Measurements from ENCODE around the gene C2orf76.
"Not testable (repeated sequence)": the region's sequence is repeated elsewhere in the genome, so short reads cannot be mapped to it uniquely, and the experiment has no call there.

Gene C2orf76

GRCh38 chr2:119301413-119301812 is 65.2 kb downstream of the C2orf76 start:
- in situ Hi-C loops (cut with MboI; ENCODE audit: low sequenced_read_pairs), result no loop called here

- in situ Hi-C loops (cut with MboI; ENCODE audit: low sequenced_read_pairs), result no loop called here
These were observed 70.8 kb downstream of the C2orf76 start for GRCh38 chr2:119295688-119296375.

GRCh38 chr2:119294671-119295070 is 72.0 kb downstream of the C2orf76 start:
- in situ Hi-C loops (cut with MboI; ENCODE audit: low sequenced_read_pairs), result no loop called here

- in situ Hi-C loops (cut with MboI; ENCODE audit: low sequenced_read_pairs), result no loop called here
These were observed 72.7 kb downstream of the C2orf76 start for GRCh38 chr2:119293900-119294299.

- in situ Hi-C loops (cut with MboI; ENCODE audit: low sequenced_read_pairs), result no loop called here
These were observed 73.4 kb downstream of the C2orf76 start for GRCh38 chr2:119293254-119293653.

GRCh38 chr2:119292226-119292625 is 74.4 kb downstream of the C2orf76 start:
- in situ Hi-C loops (cut with MboI; ENCODE audit: low sequenced_read_pairs), result no loop called here

GRCh38 chr2:119291588-119292167 is 75.0 kb downstream of the C2orf76 start:
- in situ Hi-C loops (cut with MboI; ENCODE audit: low sequenced_read_pairs), result no loop called here

GRCh38 chr2:119290859-119291587 is 75.6 kb downstream of the C2orf76 start:
- in situ Hi-C loops (cut with MboI; ENCODE audit: low sequenced_read_pairs), result no loop called here

GRCh38 chr2:119289642-119290041 is 77.0 kb downstream of the C2orf76 start:
- in situ Hi-C loops (cut with MboI; ENCODE audit: low sequenced_read_pairs), result no loop called here

- in situ Hi-C loops (cut with MboI; ENCODE audit: low sequenced_read_pairs), result no loop called here
These were observed 77.5 kb downstream of the C2orf76 start for GRCh38 chr2:119289093-119289492.

- in situ Hi-C loops (cut with MboI; ENCODE audit: low sequenced_read_pairs), result no loop called here
These were observed 78.1 kb downstream of the C2orf76 start for GRCh38 chr2:119288576-119288975.

GRCh38 chr2:119286661-119287060 is 80.0 kb downstream of the C2orf76 start:
- in situ Hi-C loops (cut with MboI; ENCODE audit: low sequenced_read_pairs), result no loop called here

- in situ Hi-C loops (cut with MboI; ENCODE audit: low sequenced_read_pairs), result no loop called here
These were observed 82.7 kb downstream of the C2orf76 start for GRCh38 chr2:119283873-119284331.

GRCh38 chr2:119282996-119283511 is 83.6 kb downstream of the C2orf76 start:
- in situ Hi-C loops (cut with MboI; ENCODE audit: low sequenced_read_pairs), result no loop called here

GRCh38 chr2:119282146-119282995 is 84.3 kb downstream of the C2orf76 start:
- in situ Hi-C loops (cut with MboI; ENCODE audit: low sequenced_read_pairs), result no loop called here

GRCh38 chr2:119280680-119281079 is 86.0 kb downstream of the C2orf76 start:
- in situ Hi-C loops (cut with MboI; ENCODE audit: low sequenced_read_pairs), result no loop called here

GRCh38 chr2:119279666-119280065 is 87.0 kb downstream of the C2orf76 start:
- in situ Hi-C loops (cut with MboI; ENCODE audit: low sequenced_read_pairs), result no loop called here

GRCh38 chr2:119278946-119279345 is 87.7 kb downstream of the C2orf76 start:
- in situ Hi-C loops (cut with MboI; ENCODE audit: low sequenced_read_pairs), result no loop called here

- in situ Hi-C loops (cut with MboI; ENCODE audit: low sequenced_read_pairs), result not testable (repeated sequence)
These were observed 88.2 kb downstream of the C2orf76 start for GRCh38 chr2:119278385-119278784.

GRCh38 chr2:119276864-119277263 is 89.8 kb downstream of the C2orf76 start:
- in situ Hi-C loops (cut with MboI; ENCODE audit: low sequenced_read_pairs), result no loop called here

- in situ Hi-C loops (cut with MboI; ENCODE audit: low sequenced_read_pairs), result no loop called here
These were observed 99.0 kb downstream of the C2orf76 start for GRCh38 chr2:119267604-119268003.

All from hTERT RPE-1 (cell line).